ENCODE results near the gene MCAT. TPM values are rescaled to one million over a fixed set of nuclear protein-coding genes. Genes with fewer than 3 reads are reported as not detected.
A peak's percentile ranks its signal among the peaks of the same experiment; 100 is the strongest.

Gene MCAT
- total RNA-seq, 1 donor from 2014 or later = 4.6 TPM

GRCh38 chr22:43113526-43114251 is 29.5 kb downstream of the MCAT start:
- H3K9me3 ChIP-seq = no peaks in the 10 kb centered on the region

GRCh38 chr22:43110927-43111623 is 32.1 kb downstream of the MCAT start:
- no peak for DNase-seq (ENCODE audit: low spot score in 2 of 2)
- Histone ChIP-seq H3K4me3 (peak overlapping the region; percentile 63 to 78), H3K36me3 (no peaks in the 10 kb centered on the region), H3K27ac (no peak overlapping the region), H3K4me1 (peaks cover 10% of the 10 kb centered on the region in 2 donors), H3K27me3 (peaks cover 18% of the 10 kb centered on the region), H3K9me3 (no peaks in the 10 kb centered on the region)
- intact Hi-C loops (cut with DNase I) = no loop called here
- TF ChIP-seq CTCF (IDR thresholded peaks at IDR 0.05) = no peak

More at GRCh38 chr22:43113526-43114251, 29.5 kb downstream of the MCAT start:
- Histone ChIP-seq H3K4me3 (no peak overlapping the region), H3K27ac (no peak overlapping the region), H3K4me1 (peaks cover 10% of the 10 kb centered on the region in 2 donors), H3K36me3 (no peaks in the 10 kb centered on the region), H3K27me3 (peaks cover 18% of the 10 kb centered on the region)
- intact Hi-C loops (cut with DNase I) = no loop called here
- no peak for DNase-seq (ENCODE audit: low spot score in 2 of 2)
- no peak for TF ChIP-seq CTCF (IDR thresholded peaks at IDR 0.05)

- peaks cover 18% of the 10 kb centered on the region for H3K27me3 ChIP-seq
- no peaks in the 10 kb centered on the region for H3K9me3 ChIP-seq
- H3K4me3 ChIP-seq = peak within 1 kb of the TSS; percentile 63 to 78
- peak in 1 of 3 experiments; percentile 13 for TF ChIP-seq CTCF (IDR thresholded peaks at IDR 0.05)
- intact Hi-C loops (cut with DNase I) = no loop called here
- H3K4me1 ChIP-seq = peaks cover 10% of the 10 kb centered on the region in 2 donors
- no peak within 1 kb of the TSS for H3K27ac ChIP-seq
- no peaks in the 10 kb centered on the region for H3K36me3 ChIP-seq
- peak in 1 of 2 donors; percentile 72 for DNase-seq (ENCODE audit: low spot score in 2 of 2)
Measured at GRCh38 chr22:43110444-43110926, 32.7 kb downstream of the MCAT start, which contains the start of gene BIK. Gene BIK, plus strand, starts transcription at chr22:43110750. Its CDS starts 13,273 bp downstream, at chr22:43124023.

GRCh38 chr22:43109921-43110443 is 33.2 kb downstream of the MCAT start:
- no peak for DNase-seq (ENCODE audit: low spot score in 2 of 2)
- no peak for TF ChIP-seq CTCF (IDR thresholded peaks at IDR 0.05)
- peaks cover 18% of the 10 kb centered on the region for H3K27me3 ChIP-seq
- no peak overlapping the region for H3K27ac ChIP-seq
- H3K4me3 ChIP-seq = peak overlapping the region; percentile 63 to 78
- H3K36me3 ChIP-seq = no peaks in the 10 kb centered on the region
- H3K9me3 ChIP-seq = no peaks in the 10 kb centered on the region
- H3K4me1 ChIP-seq = peaks cover 10% of the 10 kb centered on the region in 2 donors
- intact Hi-C loops (cut with DNase I) = no loop called here

GRCh38 chr22:43109511-43109910 is 33.7 kb downstream of the MCAT start:
- peaks cover 10% of the 10 kb centered on the region in 2 donors for H3K4me1 ChIP-seq
- no peaks in the 10 kb centered on the region for H3K9me3 ChIP-seq
- no peak overlapping the region for H3K4me3 ChIP-seq
- DNase-seq (ENCODE audit: low spot score in 2 of 2) = no peak
- H3K36me3 ChIP-seq = no peaks in the 10 kb centered on the region
- intact Hi-C loops (cut with DNase I) = no loop called here
- no peak for TF ChIP-seq CTCF (IDR thresholded peaks at IDR 0.05)
- H3K27me3 ChIP-seq = peaks cover 18% of the 10 kb centered on the region
- no peak overlapping the region for H3K27ac ChIP-seq
